Thymus (tissue), 11 donors: Measurements from ENCODE around the gene DMD. TPM values are rescaled to one million over a fixed set of nuclear protein-coding genes. Genes with fewer than 3 reads are reported as not detected.
"Not testable (repeated sequence)": the region's sequence is repeated elsewhere in the genome, so short reads cannot be mapped to it uniquely, and the experiment has no call there.

Source experiments
- DNase-seq, 9 donors: peaks; one replicate each; pipeline ENCODE4 v3.0.0-alpha.2; 2013; ENCODE audit warnings: low spot score in 9 of 9, low read depth in 6 of 9, missing footprints in 1 of 9
- H3K27ac ChIP-seq, 2 donors: one replicate each; pipeline ENCODE4 v1.5.1; 2013; ENCODE audit warnings: control low read depth in 1 of 2, low read depth in 1 of 2, low read length in 1 of 2, mild to moderate bottlenecking in 1 of 2, moderate library complexity in 1 of 2
- H3K27me3 ChIP-seq, 2 donors: one replicate each; pipeline ENCODE4 v1.5.1; 2013; ENCODE audit warnings: low read length in 1 of 2; ENCODE audit not compliant: control insufficient read depth in 2 of 2, insufficient read depth in 1 of 2
- H3K36me3 ChIP-seq, 2 donors: one replicate each; pipeline ENCODE4 v1.5.1; 2013; ENCODE audit warnings: low read length in 1 of 2, mild to moderate bottlenecking in 1 of 2, moderate library complexity in 1 of 2; ENCODE audit not compliant: control insufficient read depth in 2 of 2, insufficient read depth in 2 of 2
- H3K4me1 ChIP-seq, 2 donors: one replicate each; pipeline ENCODE4 v1.5.1; 2013; ENCODE audit warnings: low read length in 2 of 2; ENCODE audit not compliant: control insufficient read depth in 2 of 2, insufficient read depth in 2 of 2
- H3K4me3 ChIP-seq, 2 donors: one replicate each; pipeline ENCODE4 v1.5.1; 2013; ENCODE audit warnings: low read length in 2 of 2, control low read depth in 1 of 2, mild to moderate bottlenecking in 1 of 2
- H3K9me3 ChIP-seq, 2 donors: one replicate each; pipeline ENCODE4 v1.5.1; 2013; ENCODE audit warnings: low read length in 1 of 2, mild to moderate bottlenecking in 1 of 2; ENCODE audit not compliant: control insufficient read depth in 2 of 2, insufficient read depth in 1 of 2
- WGBS: extraction: QIAGEN DNeasy Blood & Tissue Kit; methylation state at CpG from one replicate; pipeline ENCODE4 v1.1.7; 2013; 5-methylcytosine and 5-hydroxymethylcytosine counted together
- polyA plus RNA-seq: library from polyadenylated mRNA; stranded (reverse); fragments of 200-250 nt; gene quantifications from one replicate; pipeline ENCODE4 v1.2.3, GENCODE V29; 2013
- total RNA-seq: library from RNA; stranded (reverse); fragments of 120-200 nt; gene quantifications from one replicate; pipeline ENCODE4 v1.2.4, GENCODE V29; 2013
- donor health status: healthy.

Gene DMD
- total and polyA plus RNA-seq, 2 donors: 4.7 to 5.7 TPM

DNA sequence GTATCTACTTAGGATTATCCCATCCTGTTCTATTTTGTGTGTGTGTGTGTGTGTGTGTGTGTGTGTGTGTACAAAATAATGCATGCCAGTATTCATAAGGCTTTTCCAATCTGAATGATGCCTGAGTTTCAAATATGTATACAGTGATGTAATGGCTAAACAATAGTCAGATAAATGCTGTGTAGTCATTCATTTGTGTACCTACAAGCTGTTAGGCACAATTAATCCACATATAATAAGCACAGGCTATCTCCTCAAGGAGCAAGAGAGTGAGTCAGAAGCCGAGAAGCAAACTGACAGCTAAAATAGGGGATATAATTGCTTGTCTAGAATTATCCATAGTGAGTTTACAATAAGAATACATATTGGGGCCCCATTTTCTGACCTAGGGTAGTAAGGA is 15.7 kb downstream of the DMD start:
- H3K27me3 ChIP-seq: no peaks in the 10 kb centered on the region
- DNase-seq: no peak
- H3K9me3 ChIP-seq: no peaks in the 10 kb centered on the region
- H3K27ac ChIP-seq: no peak overlapping the region
- 84% methylated on average over 1 of the region's 1 CpG for WGBS
- no peak overlapping the region for H3K4me3 ChIP-seq
- no peaks in the 10 kb centered on the region for H3K4me1 ChIP-seq
- no peaks in the 10 kb centered on the region for H3K36me3 ChIP-seq

DNA sequence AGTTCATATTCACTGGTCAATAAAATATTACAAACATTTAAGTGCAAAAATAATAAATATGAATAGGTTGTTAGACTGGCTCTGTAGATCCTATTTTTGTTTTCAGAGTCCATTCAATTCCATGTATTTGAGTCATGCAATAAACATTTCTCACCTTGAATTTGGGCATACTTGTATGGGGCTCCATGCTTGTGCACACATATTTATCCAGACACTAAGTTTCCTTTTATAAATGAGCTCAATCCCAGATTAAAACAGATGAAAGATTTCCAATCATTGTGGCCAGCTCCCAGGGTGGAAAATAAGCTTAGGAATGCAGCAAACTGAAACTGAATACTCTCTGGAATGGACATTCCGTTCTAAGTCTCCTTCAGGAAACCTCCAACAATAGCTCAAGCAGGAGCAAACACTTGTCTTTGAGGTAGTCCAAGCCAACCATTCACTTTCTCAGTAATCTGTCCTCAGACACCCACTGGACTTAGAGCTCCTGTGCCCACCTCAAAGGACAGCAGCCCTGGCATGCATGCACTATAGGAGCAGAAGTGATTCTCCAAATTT is 16.4 kb downstream of the DMD start:
- no peaks in the 10 kb centered on the region for H3K9me3 ChIP-seq
- no peak overlapping the region for H3K4me3 ChIP-seq
- no peaks in the 10 kb centered on the region for H3K4me1 ChIP-seq
- H3K36me3 ChIP-seq: no peaks in the 10 kb centered on the region
- H3K27me3 ChIP-seq: no peaks in the 10 kb centered on the region
- WGBS: 14% methylated on average over 1 of the region's 1 CpG
- DNase-seq: no peak
- H3K27ac ChIP-seq: no peak overlapping the region

DNA sequence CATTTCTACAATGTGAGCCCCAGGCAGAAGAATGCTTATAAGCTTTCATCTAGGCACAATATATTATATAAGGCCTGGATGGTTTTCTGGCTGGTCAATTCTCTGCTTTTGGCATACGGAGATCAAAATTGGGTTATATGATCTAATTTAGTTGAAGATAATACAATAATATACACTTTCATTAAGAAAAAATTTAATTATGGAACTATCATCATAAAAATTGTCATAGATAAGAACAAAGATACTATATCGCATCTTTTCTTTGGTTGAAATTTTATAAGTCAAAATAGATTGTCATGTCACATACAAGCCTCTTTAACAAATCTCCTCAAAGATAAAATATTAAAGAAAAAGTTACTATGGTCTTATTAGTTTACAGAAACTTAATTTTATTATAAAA is 17.1 kb downstream of the DMD start:
- 97% methylated on average over 2 of the region's 2 CpGs for WGBS
- H3K27ac ChIP-seq: no peak overlapping the region
- H3K4me3 ChIP-seq: no peak overlapping the region

DNA sequence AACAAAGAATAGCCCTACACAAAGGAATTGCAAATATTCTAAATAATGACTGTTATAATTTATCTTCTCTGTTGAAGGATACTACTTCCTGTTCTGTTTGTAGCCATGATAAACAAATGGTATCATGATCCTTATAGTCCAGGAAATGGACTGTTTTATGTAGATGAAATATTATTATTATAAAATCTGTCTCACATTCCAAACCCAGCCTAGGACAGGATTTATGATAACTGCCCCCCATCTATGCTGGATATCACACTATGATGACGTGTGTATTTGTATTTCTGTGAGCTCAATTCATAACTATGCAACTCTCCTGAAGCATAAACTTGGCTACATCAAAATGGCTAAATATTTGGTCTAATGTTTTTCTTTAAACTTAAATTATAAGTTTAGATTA is 21.3 kb downstream of the DMD start:
- Histone ChIP-seq H3K27ac (no peak overlapping the region), H3K36me3 (no peaks in the 10 kb centered on the region), H3K4me1 (no peaks in the 10 kb centered on the region), H3K27me3 (no peaks in the 10 kb centered on the region), H3K9me3 (no peaks in the 10 kb centered on the region), H3K4me3 (no peak overlapping the region)
- no peak for DNase-seq
- WGBS: 89% methylated on average over 1 of the region's 1 CpG

More for the DNA sequence above, 17.1 kb downstream of the DMD start:
- DNase-seq: no peak
- H3K4me1 ChIP-seq: no peaks in the 10 kb centered on the region
- H3K9me3 ChIP-seq: no peaks in the 10 kb centered on the region
- no peaks in the 10 kb centered on the region for H3K27me3 ChIP-seq
- no peaks in the 10 kb centered on the region for H3K36me3 ChIP-seq

DNA sequence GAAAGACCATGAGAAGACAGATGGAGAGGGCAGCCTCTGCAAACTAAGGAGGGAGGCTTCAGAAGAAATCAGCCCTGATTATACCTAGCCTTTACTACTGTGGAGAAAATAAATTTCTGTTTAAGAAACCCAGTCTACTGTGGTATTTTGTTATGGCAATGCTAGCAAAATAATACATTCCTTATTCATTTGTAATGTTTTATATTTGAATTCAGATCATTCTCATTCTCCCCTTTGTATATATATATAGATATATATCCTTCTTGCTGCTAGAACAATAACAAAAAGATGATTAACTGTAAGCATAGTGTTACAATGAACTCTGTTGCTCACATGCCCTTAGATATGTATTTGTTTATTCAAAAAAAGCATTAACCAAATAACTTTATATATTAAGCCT is 22.5 kb downstream of the DMD start:
- no peak for DNase-seq
- no peaks in the 10 kb centered on the region for H3K36me3 ChIP-seq
- H3K4me1 ChIP-seq: no peaks in the 10 kb centered on the region
- H3K4me3 ChIP-seq: no peak overlapping the region
- H3K27ac ChIP-seq: no peak overlapping the region
- no peaks in the 10 kb centered on the region for H3K27me3 ChIP-seq
- no peaks in the 10 kb centered on the region for H3K9me3 ChIP-seq

DNA sequence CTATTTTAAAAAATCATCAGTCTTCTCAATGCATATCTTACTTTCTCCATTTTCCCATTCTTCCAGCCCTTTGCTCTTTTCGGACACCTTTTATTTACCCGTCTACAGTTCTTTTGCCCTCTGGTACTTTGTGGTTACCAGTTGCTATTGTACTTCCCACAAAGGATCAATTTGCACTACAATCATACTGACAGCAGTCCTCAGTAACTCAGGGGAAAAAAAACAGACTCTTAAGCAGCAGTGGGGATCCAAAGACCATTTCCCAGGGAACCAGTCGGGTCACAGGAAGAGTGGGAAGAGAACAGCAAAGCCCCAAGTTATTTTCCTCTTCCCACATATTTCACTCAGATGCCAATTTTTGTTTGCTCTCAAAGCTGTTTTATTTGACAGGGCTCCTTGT is 23.1 kb downstream of the DMD start:
- Histone ChIP-seq H3K9me3 (no peaks in the 10 kb centered on the region), H3K27ac (no peak overlapping the region)
- WGBS: 24% methylated on average over 3 of the region's 3 CpGs

DNA sequence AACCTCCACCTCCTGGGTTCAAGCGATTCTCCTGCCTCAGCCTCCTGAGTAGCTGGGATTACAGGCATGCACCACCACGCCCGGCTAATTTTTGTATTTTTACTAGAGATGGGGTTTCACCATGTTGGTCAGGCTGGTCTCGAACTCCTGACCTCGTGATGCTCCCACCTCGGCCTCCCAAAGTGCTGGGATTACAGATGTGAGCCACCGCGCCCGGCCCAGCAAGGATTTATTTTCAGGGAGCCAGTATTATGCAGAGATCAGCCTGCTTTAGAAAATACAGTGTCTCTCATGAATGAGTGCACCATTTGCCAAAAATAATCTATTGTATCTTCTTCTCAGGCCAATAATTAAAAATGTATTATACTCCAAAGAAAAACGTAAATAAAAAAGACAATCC is 26.5 kb downstream of the DMD start:
- H3K9me3 ChIP-seq, H3K27ac ChIP-seq, H3K4me1 ChIP-seq, H3K4me3 ChIP-seq, DNase-seq, H3K27me3 ChIP-seq, H3K36me3 ChIP-seq: not testable (repeated sequence)
- WGBS: 95% methylated on average over 9 of the region's 10 CpGs

More for the DNA sequence above, 23.1 kb downstream of the DMD start:
- no peak for DNase-seq
- no peaks in the 10 kb centered on the region for H3K27me3 ChIP-seq
- no peaks in the 10 kb centered on the region for H3K36me3 ChIP-seq
- no peak overlapping the region for H3K4me3 ChIP-seq
- H3K4me1 ChIP-seq: no peaks in the 10 kb centered on the region

DNA sequence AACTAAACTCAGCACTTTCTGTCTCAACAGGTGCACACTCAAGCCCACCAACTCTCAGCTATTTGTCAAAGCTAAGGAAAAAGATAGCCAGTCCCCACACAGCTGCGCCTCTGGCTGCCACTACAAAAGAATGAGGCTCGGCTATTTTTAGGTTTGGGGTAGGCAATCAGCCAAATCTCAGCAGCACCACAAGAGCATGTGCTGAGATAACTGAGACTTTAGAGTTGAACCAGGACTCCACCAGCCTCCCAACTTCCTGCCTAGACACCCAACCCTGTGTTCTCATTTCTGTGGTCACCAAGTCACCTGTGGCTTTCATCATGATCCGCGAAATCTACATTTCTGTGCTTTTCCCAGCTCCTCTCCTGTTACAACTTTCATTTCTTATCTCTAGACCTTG is 28.0 kb downstream of the DMD start:
- 12% methylated on average over 4 of the region's 4 CpGs for WGBS

DNA sequence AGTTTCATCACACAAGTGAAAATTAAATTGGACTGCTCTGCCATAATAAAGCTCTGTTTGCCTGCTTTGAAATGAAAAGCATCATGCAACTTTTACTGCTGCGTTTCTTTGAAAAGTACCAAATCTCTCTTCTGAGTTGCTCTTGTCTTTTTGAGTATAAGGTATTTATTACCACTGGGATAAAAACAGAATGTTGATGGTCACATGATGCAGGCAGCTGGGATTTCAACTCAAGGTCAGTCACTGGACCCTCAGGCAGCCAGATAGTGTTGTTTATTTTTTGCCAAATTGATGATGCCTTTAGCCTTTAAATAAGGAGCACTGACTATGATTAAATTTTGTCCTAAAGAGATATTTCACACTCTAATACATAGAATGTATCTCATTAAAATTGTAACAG is 32.7 kb downstream of the DMD start:
- no peaks in the 10 kb centered on the region for H3K27me3 ChIP-seq
- H3K27ac ChIP-seq: no peak overlapping the region
- H3K4me3 ChIP-seq: no peak overlapping the region
- no peaks in the 10 kb centered on the region for H3K9me3 ChIP-seq
- no peaks in the 10 kb centered on the region for H3K4me1 ChIP-seq
- DNase-seq: no peak
- H3K36me3 ChIP-seq: no peaks in the 10 kb centered on the region
- WGBS: 90% methylated on average over 1 of the region's 1 CpG

More for the DNA sequence above, 28.0 kb downstream of the DMD start:
- no peak for DNase-seq
- no peaks in the 10 kb centered on the region for H3K36me3 ChIP-seq
- no peak overlapping the region for H3K27ac ChIP-seq
- H3K27me3 ChIP-seq: no peaks in the 10 kb centered on the region
- H3K4me3 ChIP-seq: no peak overlapping the region
- H3K4me1 ChIP-seq: no peaks in the 10 kb centered on the region
- H3K9me3 ChIP-seq: no peaks in the 10 kb centered on the region

DNA sequence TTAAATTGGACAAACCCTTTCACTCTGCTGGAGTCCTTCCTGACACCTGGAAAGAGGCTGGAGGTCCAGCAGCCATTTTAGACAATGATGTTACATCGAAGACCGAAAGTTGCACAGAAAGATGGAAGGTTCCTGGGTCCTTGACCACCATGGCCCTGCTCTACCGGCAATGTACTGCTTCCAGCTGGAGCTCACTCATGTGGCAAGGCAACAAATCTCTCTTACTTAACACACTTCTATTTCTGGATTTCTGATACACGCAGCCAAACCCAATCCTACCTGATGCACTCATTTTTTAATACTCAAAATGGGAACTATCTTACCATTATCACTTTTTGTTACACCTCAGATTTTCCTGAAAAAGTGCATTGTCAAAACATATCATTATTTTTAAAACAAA is 33.1 kb downstream of the DMD start:
- Histone ChIP-seq H3K4me1 (no peaks in the 10 kb centered on the region), H3K4me3 (no peak overlapping the region), H3K27ac (no peak overlapping the region), H3K27me3 (no peaks in the 10 kb centered on the region), H3K36me3 (no peaks in the 10 kb centered on the region), H3K9me3 (no peaks in the 10 kb centered on the region)
- no peak for DNase-seq
- 98% methylated on average over 4 of the region's 4 CpGs for WGBS
